HepG2 (cell line): Measurements from ENCODE around the gene RHBDD1. TPM values are rescaled to one million over a fixed set of nuclear protein-coding genes. Genes with fewer than 3 reads are reported as not detected.

Experiments used
- CAMTA2 ChIP-seq: sonication (generic); formaldehyde crosslinking; IDR thresholded peaks from 2 replicates; pipeline ENCODE4 v1.4.0; 2020; ENCODE audit warnings: mild to moderate bottlenecking, missing genetic modification reagents, borderline replicate concordance
- CBX1 ChIP-seq: IDR thresholded peaks from one replicate; pipeline ENCODE4 v1.6.1; 2016; ENCODE audit warnings: antibody characterized with exemption, low read depth
- DMAP1 ChIP-seq: IDR thresholded peaks from 2 replicates; pipeline ENCODE4 v1.6.1; 2016
- FOXA1 ChIP-seq, 2 experiments: fragments of 450-650 bp in 1 of 2; sonication (generic) in 1 of 2; formaldehyde crosslinking in 1 of 2; IDR thresholded peaks; 2 replicates each; pipeline versions ENCODE4 v1.4.0 to v1.6.1; 2016 to 2020; ENCODE audit warnings: missing genetic modification reagents in 1 of 2
- FOXC1 ChIP-seq: sonication (generic); formaldehyde crosslinking; IDR thresholded peaks from 2 replicates; pipeline ENCODE4 v1.8.0; 2022; ENCODE audit warnings: mild to moderate bottlenecking, missing genetic modification reagents, borderline replicate concordance
- GLMP ChIP-seq: sonication (generic); formaldehyde crosslinking; IDR thresholded peaks from 2 replicates; pipeline ENCODE4 v1.9.0; 2021; ENCODE audit warnings: missing genetic modification reagents, mild to moderate bottlenecking, borderline replicate concordance
- HINFP ChIP-seq: sonication (generic); formaldehyde crosslinking; IDR thresholded peaks from 2 replicates; pipeline ENCODE4 v1.4.0; 2020; ENCODE audit warnings: low read depth, mild to moderate bottlenecking, missing genetic modification reagents
- HNRNPLL ChIP-seq: fragments of 200-400 bp; formaldehyde crosslinking; IDR thresholded peaks from 2 replicates; pipeline ENCODE4 v1.6.1; 2017; ENCODE audit warnings: mild to moderate bottlenecking, low read depth, low read length; ENCODE audit not compliant: poor library complexity, severe bottlenecking
- KDM4B ChIP-seq: sonication (generic); formaldehyde crosslinking; IDR thresholded peaks from 2 replicates; pipeline ENCODE4 v1.4.0; 2020; ENCODE audit warnings: missing genetic modification reagents
- KLF16 ChIP-seq, 2 experiments: sonication (generic) in 1 of 2; formaldehyde crosslinking in 1 of 2; IDR thresholded peaks; 2 replicates each; pipeline versions ENCODE4 v1.6.1 to v1.8.0; 2016 to 2023; ENCODE audit warnings: missing genetic modification reagents in 2 of 2, missing compliant biosample characterization in 1 of 2
- MAZ ChIP-seq, 2 experiments: sonication (generic) in 1 of 2; formaldehyde crosslinking in 1 of 2; IDR thresholded peaks; 2 replicates each; pipeline versions ENCODE4 v1.5.0 to v1.6.1; 2012 to 2020; ENCODE audit warnings: low read depth in 2 of 2, mild to moderate bottlenecking in 2 of 2, borderline replicate concordance in 1 of 2, improper control_type of control experiment in 1 of 2, low read length in 1 of 2, missing genetic modification reagents in 1 of 2, moderate library complexity in 1 of 2
- NR2C2 ChIP-seq: sonication (generic); formaldehyde crosslinking; IDR thresholded peaks from 2 replicates; pipeline ENCODE4 v1.4.0; 2020; ENCODE audit warnings: missing genetic modification reagents, mild to moderate bottlenecking, moderate library complexity, borderline replicate concordance
- SALL2 ChIP-seq: sonication (generic); formaldehyde crosslinking; IDR thresholded peaks from 2 replicates; pipeline ENCODE4 v1.8.1; 2023; ENCODE audit warnings: mild to moderate bottlenecking, missing genetic modification reagents, inconsistent platforms
- SP5 ChIP-seq: IDR thresholded peaks from 2 replicates; pipeline ENCODE4 v1.6.1; 2016; ENCODE audit warnings: low read depth, borderline replicate concordance
- THYN1 ChIP-seq: sonication (generic); formaldehyde crosslinking; IDR thresholded peaks from 2 replicates; pipeline ENCODE4 v1.8.1; 2023; ENCODE audit warnings: low read depth, mild to moderate bottlenecking, moderate library complexity, missing genetic modification reagents, borderline replicate concordance
- TRAFD1 ChIP-seq: sonication (generic); formaldehyde crosslinking; IDR thresholded peaks from 2 replicates; pipeline ENCODE4 v1.5.1; 2020; ENCODE audit warnings: missing genetic modification reagents, mild to moderate bottlenecking, borderline replicate concordance
- ZNF282 ChIP-seq: fragments of 450-650 bp; IDR thresholded peaks from 2 replicates; pipeline ENCODE4 v1.6.1; 2018; ENCODE audit not compliant: partially characterized antibody
- ZNF382 ChIP-seq: sonication (generic); formaldehyde crosslinking; IDR thresholded peaks from 2 replicates; pipeline ENCODE4 v1.5.0; 2020; ENCODE audit warnings: missing genetic modification reagents, mild to moderate bottlenecking, borderline replicate concordance
- ZNF549 ChIP-seq: sonication (generic); formaldehyde crosslinking; IDR thresholded peaks from 2 replicates; pipeline ENCODE4 v1.5.0; 2020; ENCODE audit warnings: missing genetic modification reagents
- ZNF563 ChIP-seq: sonication (generic); formaldehyde crosslinking; IDR thresholded peaks from 2 replicates; pipeline ENCODE4 v1.8.0; 2022; ENCODE audit warnings: mild to moderate bottlenecking, moderate library complexity, missing genetic modification reagents
- ZNF616 ChIP-seq: sonication (generic); formaldehyde crosslinking; IDR thresholded peaks from 2 replicates; pipeline ENCODE4 v1.5.0; 2020; ENCODE audit warnings: low read depth, mild to moderate bottlenecking, missing genetic modification reagents
- ZNF670 ChIP-seq: sonication (generic); formaldehyde crosslinking; IDR thresholded peaks from 2 replicates; pipeline ENCODE4 v1.8.0; 2022; ENCODE audit warnings: mild to moderate bottlenecking, missing genetic modification reagents, borderline replicate concordance
- ZNF7 ChIP-seq: IDR thresholded peaks from 2 replicates; pipeline ENCODE4 v1.6.1; 2016; ENCODE audit warnings: missing biosample characterization, missing genetic modification reagents
- ZNF792 ChIP-seq: IDR thresholded peaks from 2 replicates; pipeline ENCODE4 v1.6.1; 2016
- ZNF83 ChIP-seq: sonication (generic); formaldehyde crosslinking; IDR thresholded peaks from 2 replicates; pipeline ENCODE4 v1.4.0; 2020; ENCODE audit warnings: missing genetic modification reagents, mild to moderate bottlenecking, borderline replicate concordance
- ZSCAN12 ChIP-seq: sonication (generic); formaldehyde crosslinking; IDR thresholded peaks from 2 replicates; pipeline ENCODE4 v1.9.0; 2021; ENCODE audit warnings: mild to moderate bottlenecking, missing genetic modification reagents
- ZSCAN22 ChIP-seq: sonication (generic); formaldehyde crosslinking; IDR thresholded peaks from 2 replicates; pipeline ENCODE4 v1.4.0; 2020; ENCODE audit warnings: mild to moderate bottlenecking, missing genetic modification reagents
- polyA plus RNA-seq, 8 experiments: library from polyadenylated mRNA; depleted of rRNA in 3 of 8; stranded (reverse) in 7 of 8; unstranded in 1 of 8; fragments of >200 nt; fragmentation: Illumina TruSeq in 4 of 8; extraction: Trizol in 4 of 8; gene quantifications; 2 replicates each; pipeline versions ENCODE4 v1.2.1 to v1.2.3, GENCODE V29; 2011 to 2016; ENCODE audit warnings: low read depth in 4 of 8, missing spikeins in 1 of 8, mixed read lengths in 1 of 8; ENCODE audit not compliant: insufficient read depth in 1 of 8
- total RNA-seq, 5 experiments: library from RNA; depleted of rRNA; stranded (reverse); fragments of >200 nt; fragmentation: Illumina TruSeq; extraction: Trizol; gene quantifications; 2 replicates each; pipeline ENCODE4 v1.2.3, GENCODE V29; 2016; ENCODE audit warnings: low read depth in 1 of 5

The RHBDD1 gene
- total and polyA plus RNA-seq, 2 of the 13 experiments (the other 11 are each of a cell fraction or from before 2014, with no cell fraction given), result 8.2 to 9.5 TPM

- no peak for TF ChIP-seq HINFP
- no peak for TF ChIP-seq ZNF670 (CRISPR knock-in tag)
- no peak for TF ChIP-seq ZNF7
- no peak for TF ChIP-seq MAZ (IDR thresholded peaks at IDR 0.05; ENCODE audit: borderline replicate concordance, low read depth, low read length)
- no peak for TF ChIP-seq MAZ (CRISPR knock-in tag; IDR thresholded peaks at IDR 0.05; ENCODE audit: low read depth)
- TF ChIP-seq GLMP (CRISPR knock-in tag), result no peak
- no peak for TF ChIP-seq SP5
- no peak for TF ChIP-seq ZNF549 (CRISPR knock-in tag)
- TF ChIP-seq CBX1, result no peak
- TF ChIP-seq KDM4B (CRISPR knock-in tag), result no peak
- no peak for TF ChIP-seq ZSCAN12 (CRISPR knock-in tag)
- TF ChIP-seq DMAP1 (CRISPR knock-in tag), result no peak
- no peak for TF ChIP-seq ZNF382
- TF ChIP-seq CAMTA2 (CRISPR knock-in tag), result no peak
- TF ChIP-seq TRAFD1, result no peak
- no peak for TF ChIP-seq THYN1 (CRISPR knock-in tag)
- peak in 1 of 2 experiments; percentile 80; a peak in 2 of 4 replicates for TF ChIP-seq KLF16 (CRISPR knock-in tag; IDR thresholded peaks at IDR 0.05)
- TF ChIP-seq SALL2 (CRISPR knock-in tag), result no peak
- TF ChIP-seq NR2C2 (CRISPR knock-in tag), result no peak
- no peak for TF ChIP-seq ZSCAN22
- no peak for TF ChIP-seq FOXA1 (IDR thresholded peaks at IDR 0.05)
- TF ChIP-seq FOXA1 (CRISPR knock-in tag; IDR thresholded peaks at IDR 0.05), result peak; percentile 48
- TF ChIP-seq FOXC1 (CRISPR knock-in tag), result no peak
- no peak for TF ChIP-seq ZNF616 (CRISPR knock-in tag)
- TF ChIP-seq HNRNPLL, result no peak
- TF ChIP-seq ZNF563, result no peak
- no peak for TF ChIP-seq ZNF792
- TF ChIP-seq ZNF83 (CRISPR knock-in tag), result no peak
- no peak for TF ChIP-seq ZNF282
These were observed 33.3 kb upstream of the RHBDD1 start (continued) for GRCh38 chr2:226802573-226802972.
